ENCODE measurements around the gene TGFBR2. TPM values are rescaled to one million over a fixed set of nuclear protein-coding genes. Genes with fewer than 3 reads are reported as not detected.

TGFBR2 gene
- total and polyA plus RNA-seq, 2 experiments from 2014 or later, result 135 to 188 TPM

DNA sequence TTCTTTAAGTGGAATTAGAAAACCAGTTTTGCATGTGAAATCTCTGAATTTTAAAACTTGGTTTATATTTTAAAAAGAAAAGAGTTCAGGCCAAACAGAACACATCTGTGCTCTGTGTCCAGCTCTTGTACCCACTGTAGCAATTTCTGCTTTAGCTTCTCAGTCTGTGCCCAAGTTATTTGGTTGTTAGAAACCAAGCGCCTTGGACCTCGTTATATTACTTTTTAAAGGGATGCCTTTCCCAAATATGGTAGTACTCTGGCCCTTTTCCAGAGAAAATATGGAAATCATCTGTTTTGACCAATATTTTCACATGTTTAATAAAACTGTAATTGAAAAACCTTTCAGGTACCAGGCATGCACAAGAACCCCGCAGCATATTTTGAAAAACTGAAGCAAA, 27.3 kb downstream of the TGFBR2 start:
- Histone ChIP-seq H3K27ac (no peak overlapping the region), H3K4me1 (ENCODE audit: insufficient read depth) (peaks cover 32% of the 10 kb centered on the region), H3K9me3 (ENCODE audit: low read depth) (no peaks in the 10 kb centered on the region), H4K20me1 (ENCODE audit: insufficient read depth) (0 out of 2 replicates have a peak, but pooled peaks cover 7% of the 10 kb centered on the region), H3K4me3 (no peak overlapping the region), H3K79me2 (ENCODE audit: insufficient read depth) (peaks cover 100% of the 10 kb centered on the region), H3K4me2 (ENCODE audit: unreplicated experiment) (no peak overlapping the region), H3K9ac (no peak overlapping the region), H3K27me3 (replicated peaks; ENCODE audit: insufficient read depth) (no peaks in the 10 kb centered on the region), H3F3A (ENCODE audit: insufficient read depth) (peaks cover 44% of the 10 kb centered on the region), H3K9me2 (ENCODE audit: insufficient read depth) (no peaks in the 10 kb centered on the region), H2AFZ (no peak overlapping the region), H3K36me3 (ENCODE audit: low read depth) (peaks cover 29% of the 10 kb centered on the region)
- TF ChIP-seq EZH2phosphoT487 (IDR thresholded peaks at IDR 0.05; ENCODE audit: insufficient read depth, low read depth) (no peak), EZH2 (IDR thresholded peaks at IDR 0.05; ENCODE audit: insufficient read depth, poor library complexity, severe bottlenecking) (no peak)
- in situ Hi-C loops (cut with MboI), result no loop called here
- no peak for DNase-seq
- WGBS, 2 experiments (ENCODE audit: low coverage in 1 of 2, low lambda C conversion rate in 2 of 2, missing lambda C conversion rate in 2 of 2), result 97 to 100% methylated on average over 3 of the region's 3 CpGs

DNA sequence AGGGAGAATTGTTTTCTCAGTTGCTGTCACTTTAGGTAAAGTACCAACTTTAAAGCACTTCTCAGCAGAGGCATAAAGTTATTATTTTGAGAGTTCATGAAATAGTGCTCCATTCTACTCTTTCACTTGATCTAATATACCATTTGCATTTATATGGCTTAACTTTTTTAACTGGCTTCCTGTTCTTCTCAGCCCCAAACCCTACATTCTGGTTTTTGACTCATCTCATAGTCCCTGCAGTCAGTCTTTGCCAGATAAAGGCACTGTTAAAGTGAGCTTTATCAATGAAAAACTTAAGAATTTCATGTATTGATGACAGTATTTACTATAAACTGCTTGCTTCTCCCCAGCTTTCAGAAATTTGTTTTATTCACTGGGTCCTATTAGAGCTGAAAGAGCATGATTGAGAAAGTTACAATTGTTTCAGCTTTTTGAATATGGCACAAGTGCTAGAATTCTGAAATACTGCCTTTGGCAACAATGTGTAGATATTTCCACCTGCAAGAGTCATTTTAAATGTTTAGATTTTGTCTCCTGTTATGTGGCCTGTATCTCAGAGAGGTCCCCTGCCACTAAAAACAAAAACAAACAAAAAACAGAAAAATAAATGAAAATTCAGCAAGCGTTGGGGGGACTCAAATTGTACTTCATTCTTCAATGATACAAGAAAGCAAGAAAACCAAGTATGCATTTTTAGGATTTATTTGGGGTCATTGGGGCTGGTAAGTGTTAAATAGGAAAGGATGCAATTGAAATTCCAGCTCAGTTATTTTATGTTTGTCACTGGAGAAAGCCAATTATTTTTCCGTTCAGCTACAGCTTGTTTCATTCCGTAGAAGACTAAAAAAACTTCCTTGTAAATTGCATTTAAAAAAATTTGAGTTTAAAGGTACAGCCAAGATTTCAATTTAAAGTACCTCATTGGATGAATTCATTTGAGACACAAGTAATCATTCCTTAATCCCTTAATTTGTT, 28.6 kb downstream of the TGFBR2 start:
- DNase-seq, result no peak
- in situ Hi-C loops (cut with MboI), result no loop called here

DNA sequence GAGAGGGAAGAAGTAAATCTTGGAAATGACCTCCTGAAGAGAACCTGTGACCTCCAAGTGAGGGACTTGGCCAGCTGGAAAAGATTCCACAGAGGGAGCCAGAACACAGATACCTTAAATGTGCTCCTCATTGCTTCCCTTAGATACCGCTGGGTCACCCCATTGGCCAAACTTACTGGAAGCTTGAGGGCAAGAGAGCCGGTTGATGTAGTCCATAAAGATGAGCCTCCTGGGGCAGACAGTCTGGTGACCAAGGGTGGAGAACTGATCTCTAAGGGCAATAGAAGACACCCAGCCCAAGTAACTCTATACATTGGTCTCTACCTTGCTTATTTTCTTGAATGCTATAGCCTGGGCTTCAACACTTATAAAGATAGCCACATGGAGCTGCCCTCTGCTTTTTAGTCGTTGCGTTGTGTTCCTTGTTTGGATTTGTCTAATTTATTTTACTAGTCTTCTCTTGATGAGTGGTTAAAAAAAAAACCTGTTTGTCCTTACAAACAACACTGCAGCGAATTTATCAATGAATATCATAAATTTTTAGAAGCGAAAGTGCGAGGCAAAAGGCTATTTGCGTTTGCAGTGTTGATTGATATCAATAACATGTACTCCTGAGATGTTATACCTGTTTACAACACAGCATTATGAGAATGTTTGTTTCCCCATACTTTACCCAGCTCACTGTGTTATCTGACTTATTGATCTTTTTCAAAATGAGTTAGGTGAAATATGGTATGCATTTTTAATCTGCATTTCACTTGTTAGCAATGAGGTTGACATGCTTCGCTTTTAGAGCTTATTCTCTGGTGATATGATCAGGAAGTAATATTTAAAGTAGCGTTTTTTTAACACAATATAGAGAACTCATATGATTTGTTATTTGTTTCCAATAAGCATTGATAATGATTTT, 31.2 kb downstream of the TGFBR2 start:
- 98% methylated on average over 10 of the region's 10 CpGs for WGBS, 2 experiments (ENCODE audit: low coverage in 1 of 2, low lambda C conversion rate in 2 of 2, missing lambda C conversion rate in 2 of 2)
- no peak for DNase-seq
- H3K9ac ChIP-seq, result no peak overlapping the region
- peaks cover 22% of the 10 kb centered on the region for H3K36me3 ChIP-seq (ENCODE audit: low read depth)
- peaks cover 17% of the 10 kb centered on the region for H3F3A ChIP-seq (ENCODE audit: insufficient read depth)
- no peaks in the 10 kb centered on the region for H3K27me3 ChIP-seq (replicated peaks; ENCODE audit: insufficient read depth)
- TF ChIP-seq EZH2 (IDR thresholded peaks at IDR 0.05; ENCODE audit: insufficient read depth, poor library complexity, severe bottlenecking), result no peak
- no peak for TF ChIP-seq EZH2phosphoT487 (IDR thresholded peaks at IDR 0.05; ENCODE audit: insufficient read depth, low read depth)
- H3K9me2 ChIP-seq (ENCODE audit: insufficient read depth), result no peaks in the 10 kb centered on the region
- no peak overlapping the region for H3K4me2 ChIP-seq (ENCODE audit: unreplicated experiment)
- no peaks in the 10 kb centered on the region for H3K9me3 ChIP-seq (ENCODE audit: low read depth)
- no peak overlapping the region for H3K27ac ChIP-seq
- H3K4me3 ChIP-seq, result no peak overlapping the region
- peaks cover 100% of the 10 kb centered on the region for H3K79me2 ChIP-seq (ENCODE audit: insufficient read depth)
- 0 out of 2 replicates have a peak, but pooled peaks cover 11% of the 10 kb centered on the region for H4K20me1 ChIP-seq (ENCODE audit: insufficient read depth)
- in situ Hi-C loops (cut with MboI), result no loop called here
- H3K4me1 ChIP-seq (ENCODE audit: insufficient read depth), result peaks cover 11% of the 10 kb centered on the region
- H2AFZ ChIP-seq, result no peak overlapping the region

More for the DNA sequence above, 28.6 kb downstream of the TGFBR2 start:
- Histone ChIP-seq H3K9ac (no peak overlapping the region), H3K4me1 (ENCODE audit: insufficient read depth) (peaks cover 24% of the 10 kb centered on the region), H4K20me1 (ENCODE audit: insufficient read depth) (0 out of 2 replicates have a peak, but pooled peaks cover 9% of the 10 kb centered on the region), H3K4me2 (ENCODE audit: unreplicated experiment) (no peak overlapping the region), H3K36me3 (ENCODE audit: low read depth) (peaks cover 26% of the 10 kb centered on the region), H3K27ac (no peak overlapping the region), H3K9me2 (ENCODE audit: insufficient read depth) (no peaks in the 10 kb centered on the region), H3K9me3 (ENCODE audit: low read depth) (no peaks in the 10 kb centered on the region), H3K4me3 (no peak overlapping the region), H3F3A (ENCODE audit: insufficient read depth) (peaks cover 34% of the 10 kb centered on the region), H3K27me3 (replicated peaks; ENCODE audit: insufficient read depth) (no peaks in the 10 kb centered on the region), H2AFZ (no peak overlapping the region), H3K79me2 (ENCODE audit: insufficient read depth) (peaks cover 100% of the 10 kb centered on the region)
- 72 to 74% methylated on average over 3 of the region's 3 CpGs for WGBS, 2 experiments (ENCODE audit: low coverage in 1 of 2, low lambda C conversion rate in 2 of 2, missing lambda C conversion rate in 2 of 2)
- no peak for TF ChIP-seq EZH2 (IDR thresholded peaks at IDR 0.05; ENCODE audit: insufficient read depth, poor library complexity, severe bottlenecking)
- no peak for TF ChIP-seq EZH2phosphoT487 (IDR thresholded peaks at IDR 0.05; ENCODE audit: insufficient read depth, low read depth)
